SK-N-MC (cell line): ENCODE measurements around the gene RASSF3.

Source experiments
- EZH2 ChIP-seq: fragments of 200-600 bp; sonication (generic); IDR thresholded peaks from one replicate; pipeline ENCODE4 v1.6.1; 2017; ENCODE audit warnings: antibody characterized with exemption
- FOXP2 ChIP-seq: optimal IDR thresholded peaks from 2 replicates; pipeline ENCODE3; 2011; ENCODE audit warnings: mild to moderate bottlenecking, moderate library complexity; ENCODE audit not compliant: insufficient read depth; ENCODE audit errors: extremely low read length, control extremely low read depth
- POLR2AphosphoS5 ChIP-seq: IDR thresholded peaks from 2 replicates; pipeline ENCODE4 v1.6.1; 2012; ENCODE audit warnings: mild to moderate bottlenecking, low read depth, low read length, borderline replicate concordance

DNA sequence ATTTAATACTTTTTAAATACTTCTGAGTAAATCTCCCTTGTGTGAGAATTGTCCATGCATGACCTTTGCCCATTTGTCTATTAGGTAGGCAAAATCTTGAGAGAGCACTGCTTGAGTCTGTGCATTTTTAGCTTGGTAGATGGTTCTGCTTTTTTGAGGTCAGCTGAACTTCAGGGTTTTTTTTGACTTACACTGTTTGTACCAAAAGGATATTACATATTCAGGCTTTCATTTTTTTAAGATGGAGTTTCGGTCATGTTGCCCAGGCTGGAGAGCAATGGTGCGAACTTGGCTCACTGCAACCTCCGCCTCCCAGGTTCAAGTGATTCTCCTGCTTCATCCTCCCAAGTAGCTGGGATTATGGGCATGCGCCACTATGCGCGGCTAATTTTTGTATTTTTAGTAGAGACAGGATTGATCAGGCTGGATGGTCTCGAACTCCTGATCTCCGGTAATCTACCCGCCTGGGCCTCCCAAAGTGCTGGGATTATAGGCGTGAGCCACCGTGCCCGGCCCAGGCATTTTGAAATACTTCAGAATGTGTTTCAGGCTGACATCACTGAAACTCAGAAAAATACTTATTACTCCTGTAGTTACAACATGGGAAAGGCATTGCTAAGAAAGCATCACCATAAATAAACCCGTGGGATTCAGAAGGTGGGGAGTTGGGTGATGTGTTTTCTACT, 11.1 kb downstream of the RASSF3 start:
- TF ChIP-seq EZH2 (no peak), POLR2AphosphoS5 (no peak), FOXP2 (no peak)
